OCI-LY3 (cell line): Measurements from ENCODE around the gene NANOS3.

Experiments
- EZH2phosphoT487 ChIP-seq: fragments of 200-600 bp; shearing (Covaris generic); IDR thresholded peaks from 2 replicates; pipeline ENCODE4 v1.6.1; 2018; ENCODE audit warnings: antibody characterized with exemption, mixed run types, low read depth
- TF ChIP-seq, protein P1 (sequence below): fragments of 200-600, 300-600 bp; sonication (generic); IDR thresholded peaks from 2 replicates; pipeline ENCODE4 v1.5.1; 2014; ENCODE audit warnings: antibody characterized with exemption, low read length, low read depth

DNA sequence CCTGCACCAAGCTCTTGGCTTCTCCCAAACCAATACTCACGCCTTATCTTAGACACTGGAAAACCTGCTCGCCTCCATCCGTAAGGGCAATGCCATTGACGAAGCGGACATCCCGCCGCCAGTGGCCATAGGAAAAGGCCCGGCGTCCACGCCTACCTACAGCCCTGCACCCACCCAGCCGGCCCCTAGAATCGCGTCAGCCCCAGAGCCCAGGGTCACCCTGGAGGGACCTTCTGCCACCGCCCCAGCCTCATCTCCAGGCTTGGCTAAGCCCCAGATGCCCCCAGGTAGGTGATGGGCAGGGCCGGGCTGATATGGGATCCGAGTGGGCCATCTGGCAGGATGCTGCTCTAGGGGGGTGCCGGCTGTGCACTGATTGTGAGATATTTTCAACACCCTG lies 36.4 kb downstream of the NANOS3 start:
- TF ChIP-seq, protein P1, sequence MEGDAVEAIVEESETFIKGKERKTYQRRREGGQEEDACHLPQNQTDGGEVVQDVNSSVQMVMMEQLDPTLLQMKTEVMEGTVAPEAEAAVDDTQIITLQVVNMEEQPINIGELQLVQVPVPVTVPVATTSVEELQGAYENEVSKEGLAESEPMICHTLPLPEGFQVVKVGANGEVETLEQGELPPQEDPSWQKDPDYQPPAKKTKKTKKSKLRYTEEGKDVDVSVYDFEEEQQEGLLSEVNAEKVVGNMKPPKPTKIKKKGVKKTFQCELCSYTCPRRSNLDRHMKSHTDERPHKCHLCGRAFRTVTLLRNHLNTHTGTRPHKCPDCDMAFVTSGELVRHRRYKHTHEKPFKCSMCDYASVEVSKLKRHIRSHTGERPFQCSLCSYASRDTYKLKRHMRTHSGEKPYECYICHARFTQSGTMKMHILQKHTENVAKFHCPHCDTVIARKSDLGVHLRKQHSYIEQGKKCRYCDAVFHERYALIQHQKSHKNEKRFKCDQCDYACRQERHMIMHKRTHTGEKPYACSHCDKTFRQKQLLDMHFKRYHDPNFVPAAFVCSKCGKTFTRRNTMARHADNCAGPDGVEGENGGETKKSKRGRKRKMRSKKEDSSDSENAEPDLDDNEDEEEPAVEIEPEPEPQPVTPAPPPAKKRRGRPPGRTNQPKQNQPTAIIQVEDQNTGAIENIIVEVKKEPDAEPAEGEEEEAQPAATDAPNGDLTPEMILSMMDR = no peak
- no peak for TF ChIP-seq EZH2phosphoT487
